D341Med (cell line): Measurements from ENCODE around the gene AADACL3.
"Not testable (repeated sequence)": the region's sequence is repeated elsewhere in the genome, so short reads cannot be mapped to it uniquely, and the experiment has no call there.

Experiments
- DNase-seq: peaks from one replicate; pipeline ENCODE4 v3.0.0; 2012; ENCODE audit warnings: low spot score

The AADACL3 gene, protein sequence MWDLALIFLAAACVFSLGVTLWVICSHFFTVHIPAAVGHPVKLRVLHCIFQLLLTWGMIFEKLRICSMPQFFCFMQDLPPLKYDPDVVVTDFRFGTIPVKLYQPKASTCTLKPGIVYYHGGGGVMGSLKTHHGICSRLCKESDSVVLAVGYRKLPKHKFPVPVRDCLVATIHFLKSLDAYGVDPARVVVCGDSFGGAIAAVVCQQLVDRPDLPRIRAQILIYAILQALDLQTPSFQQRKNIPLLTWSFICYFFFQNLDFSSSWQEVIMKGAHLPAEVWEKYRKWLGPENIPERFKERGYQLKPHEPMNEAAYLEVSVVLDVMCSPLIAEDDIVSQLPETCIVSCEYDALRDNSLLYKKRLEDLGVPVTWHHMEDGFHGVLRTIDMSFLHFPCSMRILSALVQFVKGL

DNA sequence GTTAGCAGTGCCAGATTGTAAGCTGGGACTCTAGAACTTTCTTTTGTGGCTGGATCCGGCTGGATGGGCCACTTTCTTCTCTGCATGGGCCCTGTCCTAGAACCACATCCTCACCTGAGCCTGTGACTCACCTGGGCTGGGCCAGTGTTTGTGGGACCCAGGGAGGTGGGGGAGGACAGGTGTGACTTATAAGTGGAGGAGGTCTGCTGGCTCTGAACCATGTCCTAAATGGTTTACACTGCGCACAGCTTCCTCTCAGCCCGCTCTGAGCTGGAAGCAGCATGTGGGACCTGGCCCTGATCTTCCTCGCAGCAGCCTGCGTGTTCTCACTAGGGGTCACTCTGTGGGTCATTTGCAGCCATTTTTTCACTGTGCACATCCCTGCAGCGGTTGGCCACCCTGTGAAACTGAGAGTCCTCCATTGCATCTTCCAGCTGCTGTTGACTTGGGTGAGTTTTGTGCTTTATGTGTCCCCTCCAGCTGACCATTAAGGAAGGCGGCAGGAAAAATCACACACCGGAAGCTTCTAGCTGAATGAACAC, at the start of gene AADACL3:
AADACL3 (plus strand) TSS at position 215 of the 542 bp plus-strand sequence; CDS start at position 282, 67 bp downstream.
- no peak for DNase-seq

DNA sequence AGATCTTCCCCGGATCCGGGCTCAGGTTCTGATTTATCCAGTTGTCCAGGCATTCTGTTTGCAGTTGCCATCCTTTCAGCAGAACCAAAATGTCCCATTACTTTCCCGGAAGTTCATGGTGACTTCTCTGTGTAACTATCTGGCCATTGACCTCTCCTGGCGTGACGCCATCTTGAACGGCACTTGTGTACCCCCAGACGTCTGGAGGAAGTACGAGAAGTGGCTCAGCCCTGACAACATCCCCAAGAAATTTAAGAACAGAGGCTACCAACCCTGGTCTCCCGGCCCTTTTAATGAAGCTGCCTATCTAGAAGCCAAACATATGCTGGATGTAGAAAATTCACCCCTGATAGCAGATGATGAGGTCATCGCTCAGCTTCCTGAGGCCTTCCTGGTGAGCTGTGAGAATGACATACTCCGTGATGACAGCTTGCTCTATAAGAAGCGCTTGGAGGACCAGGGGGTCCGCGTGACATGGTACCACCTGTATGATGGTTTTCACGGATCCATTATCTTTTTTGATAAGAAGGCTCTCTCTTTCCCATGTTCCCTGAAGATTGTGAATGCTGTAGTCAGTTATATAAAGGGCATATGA, 49.7 kb upstream of the AADACL3 start:
- DNase-seq: no peak

DNA sequence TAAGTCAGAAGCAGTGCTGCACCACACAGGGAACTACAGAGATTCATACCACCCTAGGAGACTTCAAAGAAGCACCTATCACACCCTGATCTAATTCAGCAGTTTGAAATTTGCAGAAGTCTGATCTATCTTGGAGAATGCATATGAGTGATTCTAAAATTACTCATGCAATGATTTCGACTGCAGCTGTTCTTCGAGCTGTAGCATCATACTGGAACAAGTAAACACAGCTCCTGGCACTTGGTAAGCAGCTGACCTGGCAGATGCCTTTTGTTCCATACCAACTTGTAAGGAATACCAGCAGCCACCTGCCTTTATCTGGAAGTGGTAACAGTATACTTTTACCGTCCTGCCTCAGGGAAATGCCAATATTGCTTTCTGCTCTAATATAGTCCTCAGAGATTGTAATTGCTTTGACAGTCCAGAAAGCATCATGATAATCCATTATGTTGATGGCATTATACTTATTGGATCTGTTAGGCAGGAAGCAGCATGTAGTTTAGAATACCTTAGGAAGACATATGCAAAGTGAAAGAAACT, 46.3 kb upstream of the AADACL3 start:
- no peak for DNase-seq

DNA sequence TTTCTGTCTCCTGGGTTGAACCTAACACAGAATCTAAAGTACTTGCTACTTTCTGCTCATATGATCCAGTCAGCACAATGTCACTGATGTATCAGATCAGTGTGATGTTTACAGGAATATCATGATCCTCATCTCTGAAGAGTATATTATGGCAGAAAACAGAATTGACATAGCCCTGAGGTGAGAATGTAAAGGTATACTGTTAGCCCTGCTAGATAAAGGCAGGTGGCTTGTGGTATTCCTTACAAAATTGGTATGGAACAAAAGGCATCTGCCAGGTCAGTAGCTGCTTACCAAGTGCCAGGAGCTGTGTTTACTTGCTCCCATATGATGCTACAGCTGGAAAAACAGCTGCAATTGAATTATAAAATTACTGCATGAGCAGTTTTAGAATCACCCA, 41.6 kb upstream of the AADACL3 start:
- DNase-seq: no peak

DNA sequence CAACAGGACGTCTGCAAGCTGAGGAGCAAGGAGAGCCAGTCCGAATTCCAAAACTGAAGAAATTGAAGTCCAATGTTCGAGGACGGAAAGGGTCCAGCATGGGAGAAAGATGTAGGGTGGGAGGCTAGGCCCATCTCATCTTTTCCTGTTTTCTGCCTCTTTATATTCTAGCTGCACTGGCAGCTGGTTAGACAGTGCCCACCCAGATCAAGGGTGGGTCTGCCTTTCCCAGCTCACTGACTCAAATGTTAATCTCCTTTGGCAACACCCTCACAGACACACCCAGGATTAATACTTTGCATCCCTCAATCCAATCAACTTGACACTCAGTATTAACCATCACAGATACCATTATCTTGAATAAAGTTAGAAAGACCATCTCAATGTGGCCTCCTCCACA, 39.8 kb upstream of the AADACL3 start:
- DNase-seq: not testable (repeated sequence)

DNA sequence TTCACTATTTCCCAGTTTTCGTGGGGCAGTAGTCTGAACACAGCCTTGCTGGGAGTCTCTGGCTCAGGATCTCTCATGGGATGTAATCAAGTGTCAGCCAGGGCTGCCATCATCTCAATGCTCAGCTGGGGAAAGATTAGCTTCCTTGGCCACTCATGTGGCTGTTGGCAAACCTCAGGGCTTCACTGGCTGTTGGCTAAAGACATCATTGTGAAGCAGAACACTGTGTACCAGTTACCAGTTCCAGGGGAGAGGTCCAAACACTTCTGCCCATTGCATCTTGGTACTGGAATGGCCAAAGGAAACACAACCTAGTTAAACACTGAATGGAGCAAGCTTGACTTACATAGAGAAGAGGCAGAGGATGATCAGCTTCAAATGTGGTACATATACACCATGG, 38.3 kb upstream of the AADACL3 start:
- no peak for DNase-seq

DNA sequence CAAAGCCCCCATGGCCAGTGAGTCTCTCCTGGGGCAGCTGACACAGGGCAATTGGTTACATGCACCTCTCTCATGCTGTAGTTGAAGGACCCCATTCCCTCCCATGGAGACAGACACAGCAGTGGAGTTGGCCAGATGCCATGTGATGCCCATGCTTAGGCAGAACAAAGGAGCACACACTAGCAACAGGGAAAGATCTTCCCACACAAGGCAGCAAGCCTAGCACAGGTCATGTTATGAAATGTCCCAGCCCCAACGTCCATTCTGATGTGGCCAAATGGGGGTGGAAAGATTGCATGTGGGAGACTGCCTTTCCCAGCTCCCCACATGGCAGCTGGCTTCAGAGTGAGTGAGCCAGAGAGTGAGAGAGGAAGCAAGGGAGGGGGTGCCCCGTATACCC, 37.6 kb upstream of the AADACL3 start:
- no peak for DNase-seq

DNA sequence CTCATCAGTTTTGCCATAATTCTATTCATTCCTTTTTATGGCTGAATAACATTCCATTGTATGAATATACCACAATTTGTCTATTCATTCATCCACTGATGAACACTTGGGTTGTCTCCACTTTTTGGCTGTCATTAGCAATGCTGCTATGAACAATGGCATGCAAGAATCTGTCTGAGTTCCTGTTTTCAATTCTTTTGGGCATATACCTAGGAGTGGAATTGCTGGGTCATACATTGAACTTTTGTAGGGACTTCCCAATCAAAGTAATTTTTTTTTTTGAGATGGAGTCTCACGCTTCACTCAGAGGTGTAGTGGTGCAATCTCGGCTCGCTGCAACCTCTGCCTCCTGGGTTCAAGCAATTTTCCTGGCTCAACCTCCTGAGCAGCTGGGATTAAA, 37.1 kb upstream of the AADACL3 start:
- no peak for DNase-seq

DNA sequence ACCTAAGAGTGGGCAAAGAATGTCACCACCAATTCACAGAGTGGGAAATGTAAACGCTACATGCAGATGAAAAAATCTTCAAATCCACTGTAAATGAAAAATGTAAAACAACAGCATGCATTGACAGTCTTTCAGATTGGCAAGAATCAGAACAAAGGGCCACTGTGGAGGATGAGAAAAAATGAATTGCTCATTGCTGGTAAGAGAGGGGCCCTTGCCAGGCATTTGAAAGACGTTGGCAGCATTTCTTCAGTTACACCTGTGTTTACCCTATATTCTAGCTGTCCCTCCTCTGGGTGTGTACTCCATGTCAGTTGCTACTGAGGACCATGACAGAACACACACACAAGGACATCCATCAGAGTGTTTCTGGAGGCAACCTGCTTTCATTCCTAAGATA, 25.8 kb upstream of the AADACL3 start:
- no peak for DNase-seq

DNA sequence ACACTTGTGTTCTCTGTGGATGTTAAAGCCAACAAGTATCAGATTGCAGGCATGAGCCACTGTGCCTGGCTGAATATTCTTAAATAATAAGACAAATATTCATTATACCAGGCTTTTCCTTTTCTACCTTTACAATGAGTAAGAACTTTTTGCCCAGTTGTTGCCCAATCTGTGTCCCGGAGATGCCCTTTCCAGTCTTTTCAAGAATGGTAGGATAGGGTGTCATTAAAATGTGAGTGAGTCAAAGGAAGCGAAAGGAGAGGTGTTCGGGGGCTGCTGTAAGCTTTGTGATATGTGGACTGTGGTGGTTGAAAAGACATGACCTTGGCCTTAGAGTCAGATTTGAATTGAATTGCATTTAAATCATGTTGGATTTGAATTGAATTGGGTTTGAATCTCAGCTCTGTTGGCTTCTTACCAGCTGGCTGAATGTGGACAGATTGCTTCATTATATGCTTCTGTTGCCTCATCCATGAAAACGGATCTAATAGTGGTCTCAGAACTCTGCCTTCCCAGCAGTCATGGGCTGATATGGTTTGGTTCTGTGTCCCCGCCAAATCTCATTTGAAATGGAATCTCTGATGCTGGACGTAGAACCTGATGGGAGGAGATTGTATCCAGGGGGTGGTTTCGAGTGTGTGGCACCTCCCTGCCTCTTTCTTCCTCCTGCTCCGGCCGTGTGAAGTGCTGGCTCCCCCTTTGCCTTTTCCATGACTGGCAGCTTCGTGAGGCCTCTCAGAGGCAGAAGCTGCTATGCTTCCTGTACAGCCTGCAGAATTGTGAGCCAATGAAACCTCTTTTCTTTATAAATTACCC, 22.7 kb upstream of the AADACL3 start:
- DNase-seq: no peak

DNA sequence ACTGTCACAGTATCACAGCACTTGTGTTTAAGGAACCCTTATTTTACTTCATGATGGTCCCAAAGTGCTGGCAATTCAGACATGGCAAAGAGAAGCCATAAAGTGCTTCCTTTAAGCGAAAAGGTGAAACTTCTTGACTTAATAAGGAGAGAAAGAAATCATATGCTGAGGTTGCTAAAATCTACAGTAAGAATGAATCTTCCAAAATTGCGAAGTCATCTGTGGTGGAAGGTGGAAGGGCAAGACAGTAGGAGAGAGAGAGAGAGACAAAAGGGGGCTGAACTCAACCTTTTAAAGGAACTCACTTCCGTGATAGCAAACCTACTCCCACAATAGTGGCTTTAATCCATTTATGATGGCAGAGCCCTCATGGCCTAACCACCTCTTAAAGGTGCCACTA, 19.3 kb upstream of the AADACL3 start:
- no peak for DNase-seq

DNA sequence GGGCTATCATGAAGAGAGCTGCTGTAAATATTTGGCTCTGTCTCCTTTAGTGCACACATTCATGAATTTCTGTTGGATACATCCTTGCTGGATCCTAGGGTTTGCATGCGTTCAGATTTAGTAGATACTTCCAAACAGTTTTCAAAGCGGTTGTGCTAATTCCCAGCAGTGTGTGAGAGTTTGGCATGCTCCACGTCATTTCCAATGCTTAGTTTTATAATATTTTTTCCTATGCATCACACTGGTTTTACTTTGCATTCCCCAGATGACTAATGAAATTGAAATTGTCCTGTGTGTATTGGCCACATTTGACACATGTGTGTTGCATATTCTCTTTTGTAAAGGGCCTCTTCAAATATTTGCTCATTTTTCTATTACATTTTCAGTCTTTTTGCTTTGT, 18.5 kb upstream of the AADACL3 start:
- no peak for DNase-seq

DNA sequence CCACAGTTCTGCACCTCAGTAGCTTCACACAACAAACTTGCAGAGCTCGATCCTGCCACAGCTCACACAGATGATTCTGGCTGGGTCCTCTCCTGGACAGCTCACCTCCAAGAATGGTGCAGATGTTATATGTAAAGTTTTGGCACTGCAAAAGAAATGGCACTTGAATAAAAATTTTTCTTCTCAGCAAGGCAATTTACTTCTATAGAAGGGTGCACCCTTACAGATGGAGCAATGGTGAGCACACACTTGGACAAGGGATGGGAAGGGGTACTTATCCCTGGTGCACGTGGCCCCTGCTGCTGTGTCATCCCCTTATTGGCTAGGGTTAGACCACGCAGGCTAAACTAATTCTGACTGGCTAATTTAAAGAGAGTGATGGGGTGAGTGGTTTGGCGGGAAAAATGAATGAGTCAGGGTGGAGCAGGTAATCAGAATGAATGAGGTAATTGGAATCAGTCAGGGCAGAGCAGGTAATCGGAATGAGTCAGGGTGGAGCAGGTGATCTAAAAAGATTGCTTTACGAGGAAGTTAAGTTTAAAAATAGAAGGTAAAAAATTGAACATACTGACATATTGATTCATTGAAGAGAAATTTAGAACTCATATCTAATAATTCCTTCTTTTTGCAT, 12.0 kb upstream of the AADACL3 start:
- no peak for DNase-seq

DNA sequence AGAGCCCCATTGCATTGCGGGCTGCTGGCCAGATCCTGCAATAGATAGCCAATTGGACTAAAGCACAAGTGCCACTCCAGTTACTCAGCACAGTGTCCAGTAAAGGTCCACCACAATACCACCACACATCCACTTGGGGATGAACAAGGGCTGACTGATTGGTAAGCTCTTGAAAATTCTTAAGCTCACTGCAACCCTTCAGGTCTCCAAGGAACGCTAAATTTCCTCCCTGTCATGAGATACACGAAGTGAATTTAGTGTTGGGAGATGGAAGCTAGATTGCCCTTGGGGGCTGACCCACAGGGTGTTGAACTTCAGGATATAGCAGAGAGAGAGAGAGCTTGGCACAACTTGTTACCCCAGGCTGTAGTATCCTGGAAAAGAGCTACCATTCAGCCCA, 9.8 kb upstream of the AADACL3 start:
- DNase-seq: no peak

DNA sequence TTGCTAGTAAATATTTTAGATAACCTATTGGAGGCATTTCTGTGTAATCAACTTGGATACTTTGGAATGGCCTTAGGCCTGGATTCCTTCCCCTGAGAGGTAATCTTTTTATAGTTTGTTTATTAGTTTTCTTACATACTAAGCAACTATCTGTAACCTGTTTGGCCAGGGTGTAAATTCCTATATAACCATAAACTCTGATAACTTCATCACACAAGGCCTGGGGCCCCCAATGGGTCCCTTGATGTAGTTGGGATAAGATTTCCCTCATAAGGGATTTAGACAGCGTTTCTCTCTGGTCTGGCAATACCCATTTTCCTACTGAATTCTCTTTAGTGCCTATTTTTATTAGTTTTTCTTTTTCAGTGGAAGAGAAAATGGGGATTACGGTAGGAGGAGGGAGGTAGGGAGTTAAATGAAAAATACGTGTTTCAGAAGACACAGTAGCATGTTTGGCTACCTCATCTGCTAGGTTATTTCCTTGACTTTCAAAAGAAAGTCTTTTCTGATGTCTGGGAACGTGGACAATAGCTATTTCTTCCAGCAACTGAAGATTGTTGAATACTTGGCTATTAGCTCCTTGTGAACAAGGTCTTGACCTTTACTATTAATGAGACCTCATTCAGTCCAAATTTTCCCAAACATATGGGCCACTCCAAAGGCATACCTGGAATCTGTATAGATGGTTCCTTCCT, 7.4 kb upstream of the AADACL3 start:
- DNase-seq: no peak

DNA sequence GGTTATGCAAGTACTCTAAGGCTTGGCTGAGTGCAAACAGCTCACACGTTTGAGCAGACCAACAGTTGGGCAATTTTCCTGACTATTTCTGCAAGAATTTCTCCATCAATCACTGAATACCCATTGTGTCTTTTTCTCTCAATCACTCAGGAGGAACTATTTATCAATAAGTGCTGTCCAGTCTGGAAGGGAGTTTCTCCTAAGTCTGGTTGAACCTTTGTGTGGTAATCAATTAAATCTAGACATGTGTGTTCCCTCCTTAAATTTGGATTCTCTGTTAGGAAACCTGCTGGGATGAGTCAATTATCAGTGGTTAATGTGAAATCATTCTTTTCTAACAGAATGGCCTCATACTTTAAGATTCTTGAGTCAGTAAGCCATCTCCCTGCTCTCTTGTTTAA, 6.8 kb upstream of the AADACL3 start:
- DNase-seq: no peak

DNA sequence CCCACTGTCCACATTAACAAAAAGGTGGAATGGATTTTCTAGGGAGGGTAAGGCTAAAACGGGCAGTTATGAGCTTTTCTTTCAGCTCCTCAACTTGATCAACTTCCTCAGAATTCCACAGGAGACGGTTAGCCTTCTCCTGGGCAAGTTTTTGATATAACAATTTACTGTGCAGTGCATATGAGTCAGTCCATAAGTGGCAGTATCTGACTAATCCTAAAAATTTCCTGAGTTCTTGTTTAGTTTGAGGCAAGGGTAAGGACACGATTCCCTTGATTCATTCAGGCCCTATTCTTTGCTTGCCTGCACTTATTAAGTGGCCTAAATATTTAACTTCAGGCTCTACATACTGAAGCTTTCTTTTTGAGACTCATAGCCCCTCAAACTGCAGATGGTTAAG, 6.2 kb upstream of the AADACL3 start:
- no peak for DNase-seq

DNA sequence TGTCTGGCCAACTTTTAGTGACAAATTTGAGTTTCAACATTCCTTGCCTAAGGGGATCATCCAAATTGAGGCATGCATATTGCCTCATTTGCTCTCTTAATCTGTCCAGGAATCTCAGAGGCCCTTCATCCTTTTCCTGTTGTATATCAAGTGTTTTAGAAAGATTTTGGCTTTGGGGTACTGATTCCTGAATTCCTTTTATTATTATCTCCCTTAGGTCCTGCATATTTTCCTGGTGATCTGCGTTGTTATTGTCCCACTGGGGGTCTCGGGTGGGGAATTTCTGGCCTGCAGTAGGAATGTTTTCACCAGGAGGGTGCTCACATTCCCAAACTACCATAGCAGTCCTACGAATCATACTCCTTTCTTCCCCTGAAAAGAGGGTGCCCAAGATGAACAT, 4.4 kb upstream of the AADACL3 start:
- no peak for DNase-seq

DNA sequence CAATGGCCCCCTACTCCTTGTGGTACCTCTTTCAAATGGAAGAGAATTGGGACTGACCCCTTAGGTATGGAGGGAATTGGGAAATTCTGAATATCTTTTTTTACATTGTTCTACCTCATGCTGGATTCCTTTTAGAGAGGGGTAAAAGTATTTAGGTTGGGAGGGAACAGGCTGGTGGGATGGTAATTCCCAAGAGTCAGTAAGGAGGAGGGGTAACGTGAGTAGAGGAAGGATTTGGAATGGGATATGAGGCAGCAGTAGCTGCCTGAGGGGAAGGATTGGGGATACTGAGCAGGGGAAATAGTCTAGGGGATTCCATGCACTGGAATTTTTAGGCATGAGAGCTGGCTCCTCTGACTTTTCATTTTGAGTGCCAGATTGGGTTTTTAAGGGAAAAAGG, 3.8 kb upstream of the AADACL3 start:
- no peak for DNase-seq

DNA sequence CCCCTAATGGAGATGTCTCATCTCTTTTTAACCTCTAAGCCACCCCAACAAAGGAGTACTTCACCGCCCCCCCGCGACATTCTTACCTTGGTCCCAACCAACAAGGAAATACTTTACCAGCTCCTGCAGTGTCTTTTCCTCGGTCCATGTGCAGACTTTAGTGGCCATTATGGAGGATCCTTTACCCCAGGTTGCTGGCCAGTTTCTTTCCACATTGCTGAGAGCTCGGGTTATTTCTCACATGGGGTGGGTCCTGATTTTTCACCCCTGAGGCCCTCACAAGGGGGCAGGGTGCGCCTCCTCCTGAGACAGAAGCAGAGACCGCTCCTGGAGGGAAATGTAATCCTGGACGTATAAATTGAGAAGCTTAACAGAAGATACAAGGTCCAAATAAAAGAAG, 3.0 kb upstream of the AADACL3 start:
- DNase-seq: no peak

DNA sequence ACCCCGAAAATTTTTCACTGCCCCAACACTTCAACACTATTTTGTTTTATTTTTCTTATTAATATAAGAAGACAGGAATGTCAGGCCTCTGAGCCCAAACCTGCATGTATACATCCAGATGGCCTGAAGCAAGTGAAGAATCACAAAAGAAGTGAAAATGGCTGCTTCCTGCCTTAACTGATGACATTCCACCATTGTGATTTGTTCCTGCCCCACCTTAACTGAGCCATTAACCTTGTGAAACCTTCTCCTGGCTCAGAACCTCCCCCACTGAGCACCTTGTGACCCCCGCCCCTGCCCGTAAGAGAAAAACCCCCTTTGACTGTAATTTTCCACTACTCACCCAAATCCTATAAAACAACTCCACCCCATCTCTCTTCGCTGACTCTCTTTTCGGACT, 2.3 kb upstream of the AADACL3 start:
- not testable (repeated sequence) for DNase-seq
